ENCODE measurements around the gene B4GALT7.

B4GALT7 gene

DNA sequence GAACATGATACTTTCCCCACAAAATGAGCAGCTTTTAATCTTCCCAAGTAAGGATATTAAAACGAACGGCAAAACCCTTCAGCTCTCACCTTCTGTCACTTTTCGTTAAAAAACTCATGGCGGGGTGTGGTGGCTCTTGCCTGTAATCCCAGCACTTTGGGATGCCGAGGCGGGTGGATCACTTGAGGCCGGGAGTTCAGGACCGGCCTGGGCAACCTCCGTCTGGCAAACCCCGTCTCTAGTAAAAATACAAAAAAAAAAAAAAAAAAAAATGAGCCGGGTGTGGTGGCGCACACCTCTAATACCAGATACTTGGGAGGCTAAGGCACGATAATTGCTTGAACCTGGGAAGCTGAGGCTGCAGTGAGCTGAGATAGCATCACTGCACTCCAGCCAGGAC is 7.0 kb upstream of the B4GALT7 start:
- FAIRE-seq (no peak), DNase-seq (ENCODE audit: extremely low spot score, insufficient read length, low read depth) (no peak)

DNA sequence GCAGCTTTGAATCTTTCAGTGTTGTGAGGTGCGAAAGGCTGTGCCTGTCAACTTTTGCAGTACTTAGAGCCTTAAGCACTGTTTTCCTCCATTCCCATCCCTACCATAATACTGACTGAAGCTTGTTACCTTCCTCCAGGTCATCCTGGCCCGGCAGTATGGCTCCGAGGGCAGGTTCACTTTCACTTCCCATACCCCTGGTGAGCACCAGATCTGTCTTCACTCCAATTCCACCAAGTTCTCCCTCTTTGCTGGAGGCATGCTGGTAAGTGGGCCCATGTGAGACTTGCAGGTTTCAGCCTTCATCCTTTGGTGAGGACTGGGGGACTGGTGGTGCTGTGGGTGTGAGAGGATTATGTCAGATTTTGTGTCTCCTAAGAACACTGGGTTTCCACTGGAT is 6.4 kb upstream of the B4GALT7 start:
- DNase-seq (ENCODE audit: extremely low spot score, insufficient read length, low read depth): no peak
- FAIRE-seq: no peak

DNA sequence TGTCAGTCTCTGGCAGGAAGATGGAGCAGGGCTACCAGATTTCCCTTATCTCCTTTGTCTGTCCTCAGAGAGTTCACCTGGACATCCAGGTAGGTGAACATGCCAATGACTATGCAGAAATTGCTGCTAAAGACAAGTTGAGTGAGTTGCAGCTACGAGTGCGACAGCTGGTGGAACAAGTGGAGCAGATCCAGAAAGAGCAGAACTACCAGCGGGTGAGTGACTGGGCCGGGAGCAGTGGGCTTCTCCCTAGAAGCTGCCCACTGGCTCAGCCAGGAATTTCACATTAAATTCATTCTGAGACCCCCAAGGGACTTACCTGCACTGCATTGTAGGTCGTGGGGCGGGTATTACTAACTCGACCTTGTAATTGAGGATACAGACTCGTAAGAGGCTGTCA is 5.9 kb upstream of the B4GALT7 start:
- FAIRE-seq (no peak), DNase-seq (ENCODE audit: extremely low spot score, insufficient read length, low read depth) (no peak)

DNA sequence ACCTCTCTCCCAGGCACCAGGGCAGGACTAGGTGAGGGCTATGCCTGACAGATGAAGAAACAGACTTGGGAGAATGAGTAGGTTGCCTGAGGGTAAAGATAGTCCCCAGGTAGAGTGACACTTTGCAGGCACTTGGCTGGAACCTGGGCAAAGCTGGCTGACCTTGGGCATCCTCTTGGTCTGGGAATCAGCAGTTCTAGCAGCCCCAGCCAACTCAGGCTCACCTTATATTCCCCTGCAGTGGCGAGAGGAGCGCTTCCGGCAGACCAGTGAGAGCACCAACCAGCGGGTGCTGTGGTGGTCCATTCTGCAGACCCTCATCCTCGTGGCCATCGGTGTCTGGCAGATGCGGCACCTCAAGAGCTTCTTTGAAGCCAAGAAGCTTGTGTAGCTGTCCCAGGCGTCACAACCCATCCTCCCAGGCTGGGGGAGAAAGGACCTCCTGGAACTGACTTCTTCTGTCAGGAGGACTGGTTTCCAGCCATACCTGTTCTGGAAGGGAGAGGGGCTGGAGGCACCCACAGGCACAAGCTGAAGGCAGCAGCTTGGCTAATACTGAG is 4.8 kb upstream of the B4GALT7 start:
- no peak for DNase-seq (ENCODE audit: extremely low spot score, insufficient read length, low read depth)
- no peak for FAIRE-seq

DNA sequence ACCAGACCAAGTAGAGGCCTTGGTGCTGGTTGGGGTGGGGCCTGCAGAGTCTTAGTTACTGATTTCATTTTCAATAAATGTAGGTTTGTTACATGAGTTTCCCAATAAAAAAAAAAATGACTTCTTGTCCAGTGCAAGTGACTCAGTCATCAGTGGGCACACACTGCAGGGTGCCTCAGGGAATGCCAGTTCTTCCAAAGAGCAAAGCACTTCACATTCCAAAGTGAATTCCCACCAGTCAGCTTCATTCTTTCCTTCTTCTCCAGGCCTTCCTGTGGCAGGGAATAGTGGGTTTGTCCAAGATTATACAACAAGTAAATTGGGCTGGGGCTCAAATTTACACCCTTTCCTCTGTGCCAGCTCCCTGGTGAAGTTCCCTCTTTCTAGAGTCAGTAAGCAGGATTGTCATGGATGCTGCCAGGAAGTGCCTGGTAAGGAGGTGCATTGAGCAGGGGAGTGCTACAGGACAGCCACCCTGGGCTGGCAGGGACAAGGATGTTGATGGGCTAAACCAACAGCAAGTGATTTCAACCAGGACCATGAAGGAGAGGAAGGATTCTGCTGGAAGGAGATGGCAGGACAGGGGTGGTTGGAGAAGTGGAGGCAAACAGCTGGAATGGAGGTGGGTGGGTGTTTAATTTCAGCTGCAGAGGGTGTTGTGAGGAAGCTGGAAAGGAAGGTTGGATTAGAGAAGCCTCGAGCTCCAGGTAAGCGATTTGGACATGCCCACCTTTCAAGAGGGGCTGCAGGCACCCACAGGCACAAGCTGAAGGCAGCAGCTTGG is 3.7 kb upstream of the B4GALT7 start:
- FAIRE-seq: no peak
- no peak for DNase-seq (ENCODE audit: extremely low spot score, insufficient read length, low read depth)

DNA sequence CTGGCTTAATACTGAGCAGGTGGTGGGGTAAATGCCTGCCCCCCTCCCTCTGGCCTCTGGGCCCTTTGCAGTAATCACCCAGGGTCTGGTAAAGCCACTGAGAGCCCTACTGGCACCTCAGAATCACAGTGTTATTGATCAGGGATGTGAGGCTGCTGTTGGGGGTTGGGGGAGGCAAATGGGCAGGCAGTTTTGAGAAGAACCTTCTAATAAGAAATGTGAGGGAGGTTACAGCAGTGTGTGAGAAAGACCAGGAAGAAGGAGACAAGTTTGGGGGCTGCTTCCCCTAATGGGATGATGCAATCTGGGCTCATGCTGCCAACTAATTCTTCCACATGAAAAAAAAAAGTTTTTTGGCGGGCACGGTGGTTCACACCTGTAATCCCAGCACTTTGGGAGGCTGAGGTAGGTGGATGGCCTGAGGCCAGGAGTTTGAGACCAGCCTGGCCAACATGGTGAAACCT is 3.1 kb upstream of the B4GALT7 start:
- no peak for DNase-seq (ENCODE audit: extremely low spot score, insufficient read length, low read depth)
- no peak for FAIRE-seq

DNA sequence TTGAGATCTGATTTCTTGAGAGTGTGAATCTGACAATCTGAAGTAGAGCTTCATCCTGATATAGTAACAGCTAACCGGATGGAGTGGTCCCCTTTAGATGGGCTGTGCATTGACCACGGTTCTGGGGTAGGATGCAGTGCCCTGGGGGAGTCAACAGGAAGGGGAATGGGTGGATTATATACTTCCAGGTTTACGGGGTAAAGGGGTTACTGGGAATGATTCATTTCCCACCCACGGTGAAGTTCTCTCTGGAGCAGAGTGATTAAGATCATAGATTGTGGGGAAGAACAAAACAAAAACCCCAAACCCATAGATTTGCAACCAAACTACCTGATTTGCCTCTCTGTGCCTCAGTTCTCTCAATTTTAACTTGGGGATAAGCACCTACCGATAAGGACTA is 1.5 kb upstream of the B4GALT7 start:
- DNase-seq (ENCODE audit: extremely low spot score, insufficient read length, low read depth) (no peak), FAIRE-seq (no peak)

DNA sequence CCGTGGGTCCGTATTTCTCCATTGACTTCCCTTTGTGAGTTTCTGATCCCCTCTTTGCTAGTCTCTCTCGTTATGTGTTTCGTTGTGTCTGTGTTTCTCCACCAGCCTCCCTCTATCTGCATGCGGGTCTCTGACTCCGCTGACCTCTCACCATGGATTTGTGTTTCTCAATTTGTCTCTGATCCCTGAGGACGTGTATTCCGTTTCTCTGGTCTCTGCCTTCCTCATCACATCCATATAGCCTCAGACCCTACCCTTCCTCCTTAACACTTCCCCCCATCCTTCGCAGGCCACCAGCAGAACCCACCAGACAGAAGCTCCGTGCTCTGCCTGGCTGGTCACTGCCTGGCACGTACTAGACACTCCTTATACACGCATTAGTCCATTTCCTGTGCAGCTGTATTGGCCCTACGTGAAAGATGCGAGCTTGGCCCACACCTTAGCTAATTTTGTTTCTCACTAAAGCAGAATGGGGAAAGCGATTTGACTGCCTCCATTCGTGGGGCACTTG is 631 bp downstream of the B4GALT7 start:
- DNase-seq (ENCODE audit: extremely low spot score, insufficient read length, low read depth): no peak
- peak; percentile 9 for FAIRE-seq

DNA sequence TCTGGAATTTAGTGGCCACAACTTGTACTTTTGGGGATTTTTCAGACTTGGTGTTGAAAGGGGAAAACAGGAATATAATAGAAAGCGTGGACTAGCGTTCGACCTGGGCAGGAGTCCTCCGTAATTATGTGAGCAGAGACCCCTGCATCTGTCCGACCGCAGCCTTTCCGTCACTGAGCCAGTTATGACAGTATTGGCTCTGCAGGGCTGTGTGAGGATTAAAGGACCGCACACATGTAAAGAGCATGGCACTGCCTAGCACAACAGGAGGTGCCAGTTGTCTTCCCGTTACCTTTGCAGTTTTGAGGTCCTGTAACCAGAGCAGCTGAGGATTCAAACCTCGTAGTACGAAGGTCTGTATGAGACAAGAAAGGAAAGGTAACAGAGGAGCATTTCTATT is 1.2 kb downstream of the B4GALT7 start:
- FAIRE-seq: no peak
- DNase-seq (ENCODE audit: extremely low spot score, insufficient read length, low read depth): no peak

DNA sequence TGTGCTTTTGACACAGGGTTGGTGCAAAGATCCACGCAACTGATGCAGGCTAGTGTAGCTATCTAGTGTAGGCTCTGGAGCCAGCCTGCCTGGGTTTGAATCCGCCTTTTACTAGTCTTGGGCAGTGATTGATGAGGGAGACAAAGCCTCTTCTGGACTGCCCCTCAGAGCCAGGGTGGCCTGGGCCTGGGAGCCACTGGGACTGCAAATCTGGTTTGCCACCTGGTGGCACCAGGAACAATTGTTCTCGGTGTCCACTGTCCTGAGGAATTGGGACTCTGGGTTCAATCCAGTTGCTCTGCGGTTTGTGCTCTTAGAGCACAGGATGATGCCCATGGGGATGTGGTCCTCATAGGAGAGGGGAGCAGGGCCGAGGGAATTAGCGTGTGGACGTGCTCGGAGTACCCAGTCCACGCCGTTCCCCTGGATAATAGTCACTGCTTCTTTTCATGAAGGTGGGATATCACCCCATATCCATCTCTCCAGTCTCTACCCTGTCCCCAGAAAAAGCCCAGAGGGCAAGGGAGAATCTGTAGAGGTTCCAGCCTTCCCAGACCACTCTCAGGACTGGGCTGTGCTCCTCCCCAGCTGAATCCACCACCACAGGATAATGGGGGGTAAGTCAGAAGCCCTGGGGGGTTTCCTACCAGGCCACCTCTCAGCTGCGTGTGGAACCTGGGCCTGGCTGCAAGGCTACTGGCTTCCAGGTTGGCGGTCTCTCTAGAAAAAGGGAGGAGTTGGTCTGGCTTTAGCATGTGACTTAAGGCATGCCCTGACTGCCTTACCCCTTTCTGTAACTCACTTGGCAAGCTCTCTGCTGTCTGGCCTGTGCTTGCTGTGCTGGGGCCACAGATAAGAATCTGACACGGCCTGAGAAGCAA is 1.9 kb downstream of the B4GALT7 start:
- DNase-seq (ENCODE audit: extremely low spot score, insufficient read length, low read depth) (no peak), FAIRE-seq (no peak)

DNA sequence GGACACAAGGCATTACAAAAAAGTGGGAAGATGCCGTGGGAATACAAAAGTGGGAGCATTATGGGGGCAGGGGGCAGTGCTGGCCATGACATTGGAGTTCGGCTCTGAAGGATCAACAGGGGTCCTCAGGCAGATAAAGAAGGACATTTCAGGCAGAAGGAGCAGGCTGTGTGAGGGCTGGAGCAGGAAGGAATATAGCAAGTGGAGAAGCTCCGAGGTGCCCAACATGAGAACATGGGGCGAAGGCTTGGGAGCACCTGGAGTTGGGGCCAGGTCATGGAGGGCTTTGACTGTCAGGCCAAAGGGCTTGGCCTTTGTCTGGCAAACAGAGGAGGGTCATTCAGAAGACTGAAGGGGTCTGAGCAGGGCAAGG is 2.5 kb downstream of the B4GALT7 start:
- no peak for FAIRE-seq

DNA sequence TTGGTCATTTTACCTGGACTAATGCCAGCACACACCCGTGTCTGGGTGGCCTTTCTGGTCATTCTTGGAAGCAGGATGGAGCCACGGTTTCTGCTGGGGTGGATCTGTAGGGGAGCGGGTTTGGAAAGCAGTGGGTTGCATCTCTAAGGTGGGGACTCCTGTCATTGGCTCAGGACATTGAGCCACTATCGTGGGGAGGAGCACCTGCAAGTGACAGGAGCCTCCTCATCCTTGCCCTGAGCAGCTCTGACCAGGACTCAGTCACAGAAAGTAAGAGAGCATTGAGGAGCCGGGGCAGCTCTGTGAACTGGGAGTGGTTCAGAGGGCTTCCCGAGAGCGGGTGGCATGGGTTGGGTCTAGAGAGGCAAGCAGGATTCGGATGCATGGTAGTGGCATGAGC is 3.7 kb downstream of the B4GALT7 start:
- no peak for DNase-seq (ENCODE audit: extremely low spot score, insufficient read length, low read depth)
- FAIRE-seq: no peak

More for the DNA sequence above, 2.5 kb downstream of the B4GALT7 start:
- no peak for DNase-seq (ENCODE audit: extremely low spot score, insufficient read length, low read depth)

DNA sequence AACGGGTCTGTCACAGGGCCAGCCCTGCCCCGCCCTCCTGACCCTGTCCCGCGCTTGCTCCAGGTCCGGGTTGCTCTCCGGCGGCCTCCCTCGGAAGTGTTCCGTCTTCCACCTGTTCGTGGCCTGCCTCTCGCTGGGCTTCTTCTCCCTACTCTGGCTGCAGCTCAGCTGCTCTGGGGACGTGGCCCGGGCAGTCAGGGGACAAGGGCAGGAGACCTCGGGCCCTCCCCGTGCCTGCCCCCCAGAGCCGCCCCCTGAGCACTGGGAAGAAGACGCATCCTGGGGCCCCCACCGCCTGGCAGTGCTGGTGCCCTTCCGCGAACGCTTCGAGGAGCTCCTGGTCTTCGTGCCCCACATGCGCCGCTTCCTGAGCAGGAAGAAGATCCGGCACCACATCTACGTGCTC is 4.2 kb downstream of the B4GALT7 start:
- DNase-seq (ENCODE audit: extremely low spot score, insufficient read length, low read depth) (no peak), FAIRE-seq (no peak)

DNA sequence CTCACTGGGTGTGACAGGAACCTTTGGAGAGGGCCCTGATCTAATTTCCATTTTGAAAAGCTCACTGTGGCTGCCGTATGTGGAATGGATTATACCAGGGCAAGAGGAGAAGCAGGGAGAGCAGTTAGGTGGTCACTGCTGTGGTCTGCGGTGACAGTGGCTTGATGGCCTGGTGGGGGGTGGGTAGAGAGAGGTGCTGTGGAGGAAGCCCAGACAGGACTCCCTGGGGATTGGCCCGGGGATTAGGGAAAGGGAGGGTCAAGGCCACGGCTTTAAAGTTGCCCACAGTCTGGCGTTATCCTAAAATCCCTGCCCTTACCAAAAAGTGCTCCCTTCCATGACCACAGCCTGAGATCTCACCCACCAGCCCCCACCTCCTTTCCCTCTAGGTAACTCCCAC is 4.7 kb downstream of the B4GALT7 start:
- DNase-seq (ENCODE audit: extremely low spot score, insufficient read length, low read depth) (no peak), FAIRE-seq (no peak)

DNA sequence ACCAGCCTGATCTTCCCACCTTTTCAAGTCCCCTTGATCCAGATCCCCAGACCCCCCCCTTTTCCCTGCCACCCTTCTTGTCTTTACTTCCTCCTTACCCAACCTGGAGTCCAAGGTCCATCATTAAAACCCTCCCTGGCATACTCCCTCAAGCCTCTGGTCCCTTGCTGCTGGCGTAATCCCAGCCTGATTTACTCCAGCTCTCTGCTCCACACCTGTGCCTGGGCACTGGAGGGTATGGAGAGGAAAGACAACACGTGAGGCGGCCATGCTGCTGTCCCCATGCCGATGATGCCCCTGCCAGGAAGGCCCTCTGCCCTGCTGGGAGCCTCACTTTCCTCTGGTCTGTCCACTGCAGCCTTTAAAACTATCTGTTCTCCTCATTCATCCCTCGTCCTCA is 5.1 kb downstream of the B4GALT7 start:
- FAIRE-seq: no peak

DNA sequence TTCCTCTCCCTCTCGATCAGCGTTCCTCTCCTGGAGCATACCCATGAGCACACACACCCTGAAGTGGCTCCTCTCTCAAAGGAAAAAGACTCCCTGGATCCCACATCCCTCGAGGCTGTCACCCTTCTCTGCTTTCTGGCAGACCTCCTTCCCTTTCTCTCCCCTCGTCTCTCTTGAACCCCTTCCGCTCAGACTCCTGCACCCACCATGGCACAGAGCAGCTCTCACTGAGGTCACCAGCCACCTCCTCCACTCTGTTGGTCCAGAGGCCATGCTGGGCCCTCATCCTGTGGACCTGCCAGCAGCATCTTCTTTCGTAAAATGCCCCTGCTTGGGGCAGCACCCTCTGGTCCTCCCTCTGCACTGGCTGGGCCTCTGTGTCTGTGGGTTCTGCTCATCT is 5.7 kb downstream of the B4GALT7 start:
- no peak for DNase-seq (ENCODE audit: extremely low spot score, insufficient read length, low read depth)
- no peak for FAIRE-seq

More for the DNA sequence above, 5.1 kb downstream of the B4GALT7 start:
- DNase-seq (ENCODE audit: extremely low spot score, insufficient read length, low read depth): no peak

DNA sequence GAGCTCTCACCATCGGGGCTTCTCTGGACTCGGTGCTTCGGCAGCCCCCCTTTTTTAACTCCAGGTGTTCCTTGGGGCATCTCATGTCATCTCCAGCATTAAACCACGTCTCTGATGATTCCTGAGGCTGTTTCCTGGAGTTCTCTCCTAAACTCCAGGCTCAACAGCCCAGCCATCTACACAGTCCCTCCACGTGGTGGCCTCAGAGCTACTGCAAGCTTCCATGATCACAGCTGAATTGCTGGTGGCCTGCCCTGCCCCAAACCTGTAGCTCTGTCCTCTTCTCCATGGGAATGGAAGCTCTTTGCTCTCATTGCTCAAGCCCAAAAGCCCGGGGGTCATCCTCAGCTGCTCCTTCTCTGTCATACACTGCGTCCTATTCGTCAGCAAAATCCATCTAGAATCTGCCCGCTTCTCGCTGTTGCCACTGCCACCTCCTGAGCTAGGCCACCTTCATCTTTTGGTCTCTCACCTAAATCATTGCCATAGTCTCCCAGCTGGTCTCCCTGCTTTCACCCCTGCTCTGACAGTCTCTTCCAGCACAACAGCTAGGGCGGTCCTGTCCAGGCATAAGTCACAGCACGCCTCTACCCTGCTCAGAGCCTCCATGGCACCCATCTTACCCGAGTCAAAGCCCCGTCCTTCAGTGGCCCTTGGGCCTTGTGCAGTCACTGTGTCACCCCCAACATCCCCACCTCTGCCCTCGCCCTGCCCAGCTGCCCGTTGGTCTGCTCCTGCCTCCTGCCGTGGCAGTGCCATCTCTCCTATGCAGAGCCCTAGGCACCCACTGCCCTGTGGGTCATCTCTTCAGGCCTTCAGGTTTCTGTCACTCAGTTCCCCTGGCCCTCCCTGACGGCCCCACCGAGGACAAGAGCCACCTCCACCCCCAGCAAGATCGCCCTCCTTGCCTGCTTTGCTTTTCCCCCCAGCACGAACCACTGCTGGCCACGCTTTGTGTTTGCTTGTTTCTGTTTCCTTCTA is 6.4 kb downstream of the B4GALT7 start:
- DNase-seq (ENCODE audit: extremely low spot score, insufficient read length, low read depth): no peak
- FAIRE-seq: no peak

DNA sequence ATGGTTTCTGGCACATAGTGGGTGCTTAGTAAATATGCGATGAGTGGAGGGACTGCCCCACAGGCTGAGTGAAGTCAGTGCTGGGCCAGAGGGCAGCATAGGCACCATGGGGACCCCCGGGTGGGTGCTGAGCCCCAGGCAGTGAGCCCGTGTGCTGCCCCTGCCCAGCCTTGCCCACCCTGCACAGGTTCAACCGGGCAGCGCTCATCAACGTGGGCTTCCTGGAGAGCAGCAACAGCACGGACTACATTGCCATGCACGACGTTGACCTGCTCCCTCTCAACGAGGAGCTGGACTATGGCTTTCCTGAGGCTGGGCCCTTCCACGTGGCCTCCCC is 7.2 kb downstream of the B4GALT7 start:
- FAIRE-seq: no peak
- DNase-seq (ENCODE audit: extremely low spot score, insufficient read length, low read depth): no peak

DNA sequence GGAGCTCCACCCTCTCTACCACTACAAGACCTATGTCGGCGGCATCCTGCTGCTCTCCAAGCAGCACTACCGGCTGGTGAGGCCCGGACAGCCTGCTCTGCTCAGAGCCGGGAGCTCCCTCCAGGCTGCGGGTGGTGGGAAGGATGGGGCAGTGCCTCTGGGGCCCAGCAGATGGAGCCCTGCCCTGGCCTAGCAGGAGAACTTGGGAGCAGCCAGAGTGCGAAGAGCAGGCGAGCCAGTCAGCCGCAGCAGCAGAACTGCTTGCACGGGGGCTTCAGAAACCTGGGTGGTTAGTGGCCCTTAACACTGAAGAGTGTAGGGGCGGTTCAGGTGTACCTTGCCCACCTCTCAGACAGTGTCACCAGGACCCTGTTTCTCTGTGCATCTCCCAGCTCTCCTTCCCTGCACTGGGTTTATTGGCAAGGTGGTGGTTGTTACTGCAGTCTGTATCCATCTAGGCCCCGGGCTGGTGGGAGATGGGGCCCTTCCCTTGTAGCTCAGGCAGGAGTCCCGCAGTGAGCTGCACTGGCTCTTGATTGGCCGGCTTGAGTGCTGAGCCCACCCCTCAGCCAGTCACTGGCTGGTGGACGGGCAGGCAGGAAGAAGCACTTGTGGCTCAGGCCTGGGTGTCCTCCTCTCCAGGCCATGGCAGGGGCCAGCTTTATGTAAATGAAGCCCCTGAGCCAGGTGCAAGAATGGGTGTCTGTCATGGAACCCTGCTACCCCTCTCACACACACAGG is 7.7 kb downstream of the B4GALT7 start:
- DNase-seq (ENCODE audit: extremely low spot score, insufficient read length, low read depth): peak; percentile 57
- FAIRE-seq: no peak
